HEK293 (cell line): ENCODE results near the gene THUMPD1.
"Not testable (repeated sequence)": the region's sequence is repeated elsewhere in the genome, so short reads cannot be mapped to it uniquely, and the experiment has no call there.

Experiments
- CTCF ChIA-PET: fragments of 350-600 bp; formaldehyde crosslinking; extraction: SDS; loops from one replicate; lab custom pipeline; 2021; ENCODE audit warnings: antibody characterized with exemption; lab: Yijun Ruan, JAX
- POLR2A ChIA-PET: fragments of 300-600 bp; formaldehyde crosslinking; extraction: SDS; loops from one replicate; lab custom pipeline; 2020; ENCODE audit warnings: antibody characterized with exemption, inconsistent platforms; lab: Yijun Ruan, JAX
- H3K27ac ChIP-seq: fragments of 200-500 bp; sonication (Bioruptor generic); 2 replicates; pipeline ENCODE4 v1.5.1; 2014; ENCODE audit warnings: low read depth, low read length, control low read depth, inconsistent platforms; ENCODE audit errors: extremely low read depth
- H3K36me3 ChIP-seq, 2 experiments: fragments of 200-500 bp in 1 of 2; sonication (Bioruptor generic) in 1 of 2; 1 replicate in 1 of 2; 2 replicates in 1 of 2; pipeline ENCODE4 v1.5.1; 2014 to 2017; ENCODE audit warnings: inconsistent platforms in 2 of 2, low read length in 2 of 2; ENCODE audit not compliant: control insufficient read depth in 2 of 2, insufficient read depth in 1 of 2
- H3K4me1 ChIP-seq: fragments of 200-500 bp; sonication (Bioruptor generic); 2 replicates; pipeline ENCODE4 v1.5.1; 2014; ENCODE audit warnings: mild to moderate bottlenecking, low read length, inconsistent platforms; ENCODE audit not compliant: control insufficient read depth, insufficient read depth
- H3K4me3 ChIP-seq: 2 replicates; pipeline ENCODE4 v1.5.1; 2011; ENCODE audit warnings: low read depth, mild to moderate bottlenecking, control low read depth, low read length, moderate library complexity
- H3K9me3 ChIP-seq: fragments of 200-500 bp; sonication (Bioruptor generic); 2 replicates; pipeline ENCODE4 v1.5.1; 2014; ENCODE audit warnings: low read depth, low read length, inconsistent platforms; ENCODE audit not compliant: control insufficient read depth, insufficient read depth
- GLIS1 ChIP-seq: fragments of 450-650 bp; formaldehyde crosslinking; IDR thresholded peaks from 2 replicates; pipeline ENCODE4 v1.5.1; 2016; ENCODE audit warnings: missing biosample characterization, missing genetic modification characterization
- KLF1 ChIP-seq: fragments of 450-650 bp; formaldehyde crosslinking; IDR thresholded peaks from 2 replicates; pipeline ENCODE4 v1.5.1; 2016; ENCODE audit warnings: missing biosample characterization, missing genetic modification characterization
- KLF16 ChIP-seq: fragments of 450-650 bp; formaldehyde crosslinking; IDR thresholded peaks from 2 replicates; pipeline ENCODE4 v1.5.1; 2017; ENCODE audit warnings: missing biosample characterization, missing genetic modification characterization
- KLF7 ChIP-seq: fragments of 450-650 bp; formaldehyde crosslinking; IDR thresholded peaks from 2 replicates; pipeline ENCODE4 v1.5.1; 2016; ENCODE audit warnings: missing biosample characterization, missing genetic modification characterization, borderline replicate concordance
- WT1 ChIP-seq: fragments of 450-650 bp; formaldehyde crosslinking; IDR thresholded peaks from 2 replicates; pipeline ENCODE4 v1.5.1; 2016; ENCODE audit warnings: missing biosample characterization, missing genetic modification characterization
- YY1 ChIP-seq: fragments of 450-650 bp; formaldehyde crosslinking; IDR thresholded peaks from 2 replicates; pipeline ENCODE4 v1.5.1; 2018; ENCODE audit warnings: missing biosample characterization, missing genetic modification characterization
- ZBTB17 ChIP-seq: fragments of 450-650 bp; formaldehyde crosslinking; IDR thresholded peaks from 2 replicates; pipeline ENCODE4 v1.5.1; 2016; ENCODE audit warnings: missing biosample characterization, missing genetic modification characterization
- ZFP37 ChIP-seq: fragments of 450-650 bp; formaldehyde crosslinking; IDR thresholded peaks from 2 replicates; pipeline ENCODE4 v1.5.1; 2016; ENCODE audit warnings: missing biosample characterization, missing genetic modification characterization
- ZNF132 ChIP-seq: fragments of 450-650 bp; formaldehyde crosslinking; IDR thresholded peaks from 2 replicates; pipeline ENCODE4 v1.5.1; 2017; ENCODE audit warnings: missing biosample characterization, missing genetic modification characterization, borderline replicate concordance
- ZNF146 ChIP-seq: fragments of 450-650 bp; formaldehyde crosslinking; IDR thresholded peaks from 2 replicates; pipeline ENCODE4 v1.5.1; 2016; ENCODE audit warnings: missing biosample characterization, missing genetic modification characterization
- ZNF202 ChIP-seq: fragments of 450-650 bp; formaldehyde crosslinking; IDR thresholded peaks from 2 replicates; pipeline ENCODE4 v1.5.1; 2016; ENCODE audit warnings: missing biosample characterization, missing genetic modification characterization, borderline replicate concordance
- ZNF521 ChIP-seq: fragments of 450-650 bp; formaldehyde crosslinking; IDR thresholded peaks from 2 replicates; pipeline ENCODE4 v1.5.1; 2017; ENCODE audit warnings: missing biosample characterization, mild to moderate bottlenecking, missing genetic modification characterization
- ZNF530 ChIP-seq: fragments of 450-650 bp; formaldehyde crosslinking; IDR thresholded peaks from 2 replicates; pipeline ENCODE4 v1.5.1; 2016; ENCODE audit warnings: low read depth, missing biosample characterization, missing genetic modification characterization
- ZNF555 ChIP-seq: fragments of 450-650 bp; formaldehyde crosslinking; conservative IDR thresholded peaks from 2 replicates; pipeline ENCODE4 v1.5.1; 2017; ENCODE audit warnings: missing biosample characterization, mild to moderate bottlenecking, missing genetic modification characterization, inconsistent platforms
- ZSCAN18 ChIP-seq: fragments of 450-650 bp; formaldehyde crosslinking; IDR thresholded peaks from 2 replicates; pipeline ENCODE4 v1.5.1; 2016; ENCODE audit warnings: missing biosample characterization, missing genetic modification characterization
- ZXDB ChIP-seq: fragments of 450-650 bp; formaldehyde crosslinking; IDR thresholded peaks from 2 replicates; pipeline ENCODE4 v1.5.1; 2016; ENCODE audit warnings: missing biosample characterization, missing genetic modification characterization
- TF ChIP-seq, protein P1 (sequence below): fragments of 450-650 bp; formaldehyde crosslinking; IDR thresholded peaks from 2 replicates; pipeline ENCODE4 v1.5.1; 2016; ENCODE audit warnings: missing biosample characterization, missing genetic modification characterization
- TF ChIP-seq, protein P2 (sequence below): fragments of 450-650 bp; IDR thresholded peaks from 2 replicates; pipeline ENCODE4 v1.5.1; 2018; ENCODE audit warnings: missing biosample characterization, missing genetic modification characterization

The THUMPD1 gene

DNA sequence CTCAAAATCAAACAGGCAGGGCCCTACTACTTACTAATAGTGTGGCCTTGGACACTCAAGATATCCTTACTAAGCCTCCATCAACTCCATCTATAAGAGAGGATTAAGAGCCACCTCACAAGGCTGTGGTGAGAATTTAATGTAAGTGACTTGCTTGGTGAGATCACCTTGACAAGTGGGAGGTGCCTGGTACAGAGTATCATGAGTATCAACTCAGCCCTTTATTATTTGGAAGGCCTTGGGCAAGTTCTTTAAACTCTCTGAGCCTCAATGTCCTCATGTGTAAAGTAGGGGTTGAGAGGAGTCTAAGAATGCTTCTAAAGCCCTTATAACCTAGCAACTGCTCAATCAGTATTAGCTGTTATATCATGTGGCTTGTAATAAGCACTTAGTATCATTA is 15.0 kb downstream of the THUMPD1 start:
- POLR2A ChIA-PET: no interaction called here
- no peak overlapping the region for H3K4me3 ChIP-seq
- CTCF ChIA-PET: interaction anchor here (0.6 to 1.2 kb wide), 2 partner anchors 18 to 1764 kb away, joined by 3 to 4 read pairs; no protein-coding TSS in a partner anchor
- no peak for TF ChIP-seq KLF7 (tag by site-specific recombination)
- TF ChIP-seq KLF1: no peak
- no peak for TF ChIP-seq GLIS1
- no peak for TF ChIP-seq ZSCAN18
- TF ChIP-seq, all 188 proteins: peak for 0
- H3K36me3 ChIP-seq: no peaks in the 10 kb centered on the region
- H3K27ac ChIP-seq: no peak overlapping the region
- no peaks in the 10 kb centered on the region for H3K4me1 ChIP-seq
- no peaks in the 10 kb centered on the region for H3K9me3 ChIP-seq

- TF ChIP-seq YY1 (no peak), WT1 (tag by site-specific recombination) (no peak), ZBTB17 (no peak), ZXDB (no peak), ZNF530 (tag by site-specific recombination) (no peak), ZNF202 (tag by site-specific recombination) (no peak), ZFP37 (tag by site-specific recombination) (no peak), KLF16 (no peak), ZNF521 (tag by site-specific recombination) (no peak), ZNF146 (no peak), ZNF132 (tag by site-specific recombination) (no peak), ZNF555 (tag by site-specific recombination) (no peak)
- TF ChIP-seq, protein P1, sequence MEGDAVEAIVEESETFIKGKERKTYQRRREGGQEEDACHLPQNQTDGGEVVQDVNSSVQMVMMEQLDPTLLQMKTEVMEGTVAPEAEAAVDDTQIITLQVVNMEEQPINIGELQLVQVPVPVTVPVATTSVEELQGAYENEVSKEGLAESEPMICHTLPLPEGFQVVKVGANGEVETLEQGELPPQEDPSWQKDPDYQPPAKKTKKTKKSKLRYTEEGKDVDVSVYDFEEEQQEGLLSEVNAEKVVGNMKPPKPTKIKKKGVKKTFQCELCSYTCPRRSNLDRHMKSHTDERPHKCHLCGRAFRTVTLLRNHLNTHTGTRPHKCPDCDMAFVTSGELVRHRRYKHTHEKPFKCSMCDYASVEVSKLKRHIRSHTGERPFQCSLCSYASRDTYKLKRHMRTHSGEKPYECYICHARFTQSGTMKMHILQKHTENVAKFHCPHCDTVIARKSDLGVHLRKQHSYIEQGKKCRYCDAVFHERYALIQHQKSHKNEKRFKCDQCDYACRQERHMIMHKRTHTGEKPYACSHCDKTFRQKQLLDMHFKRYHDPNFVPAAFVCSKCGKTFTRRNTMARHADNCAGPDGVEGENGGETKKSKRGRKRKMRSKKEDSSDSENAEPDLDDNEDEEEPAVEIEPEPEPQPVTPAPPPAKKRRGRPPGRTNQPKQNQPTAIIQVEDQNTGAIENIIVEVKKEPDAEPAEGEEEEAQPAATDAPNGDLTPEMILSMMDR (tag by site-specific recombination): no peak
- Histone ChIP-seq H3K4me3 (no peak overlapping the region), H3K36me3 (no peaks in the 10 kb centered on the region), H3K9me3 (no peaks in the 10 kb centered on the region), H3K4me1 (no peaks in the 10 kb centered on the region), H3K27ac (no peak overlapping the region)
- CTCF ChIA-PET: interaction anchor here (1.0 to 1.1 kb wide), 2 partner anchors 11 to 12 kb away, joined by 3 read pairs; no protein-coding TSS in a partner anchor
- POLR2A ChIA-PET: no interaction called here
These were observed 21.4 kb downstream of the THUMPD1 start for GRCh38 chr16:20720251-20720650.

DNA sequence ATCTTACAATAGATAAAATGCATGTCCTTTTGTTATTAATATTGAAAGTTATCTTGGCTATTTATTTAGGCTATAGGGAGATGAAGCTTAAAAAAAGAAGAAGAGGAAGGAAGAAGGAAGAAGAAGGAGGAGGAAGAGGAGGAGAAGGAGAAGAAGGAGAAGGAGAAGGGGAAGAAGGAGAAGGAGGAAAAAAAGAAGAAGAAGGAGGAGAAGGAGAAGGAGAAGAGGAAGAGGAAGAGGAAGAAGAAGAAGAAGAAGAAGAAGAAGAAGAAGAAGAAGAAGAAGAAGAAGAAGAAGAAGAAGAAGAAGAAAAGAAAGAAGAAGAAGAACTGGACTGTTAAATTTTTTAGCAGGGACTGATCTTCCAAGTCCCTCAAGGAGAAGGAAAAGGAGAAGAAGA is 23.9 kb downstream of the THUMPD1 start:
- H3K9me3 ChIP-seq, H3K4me1 ChIP-seq, H3K4me3 ChIP-seq, H3K27ac ChIP-seq, H3K36me3 ChIP-seq, POLR2A ChIA-PET: not testable (repeated sequence)
- CTCF ChIA-PET: interaction anchor here (0.6 kb wide), 1 partner anchor 819 kb away, joined by 3 read pairs; no protein-coding TSS in a partner anchor
- TF ChIP-seq, protein P2, sequence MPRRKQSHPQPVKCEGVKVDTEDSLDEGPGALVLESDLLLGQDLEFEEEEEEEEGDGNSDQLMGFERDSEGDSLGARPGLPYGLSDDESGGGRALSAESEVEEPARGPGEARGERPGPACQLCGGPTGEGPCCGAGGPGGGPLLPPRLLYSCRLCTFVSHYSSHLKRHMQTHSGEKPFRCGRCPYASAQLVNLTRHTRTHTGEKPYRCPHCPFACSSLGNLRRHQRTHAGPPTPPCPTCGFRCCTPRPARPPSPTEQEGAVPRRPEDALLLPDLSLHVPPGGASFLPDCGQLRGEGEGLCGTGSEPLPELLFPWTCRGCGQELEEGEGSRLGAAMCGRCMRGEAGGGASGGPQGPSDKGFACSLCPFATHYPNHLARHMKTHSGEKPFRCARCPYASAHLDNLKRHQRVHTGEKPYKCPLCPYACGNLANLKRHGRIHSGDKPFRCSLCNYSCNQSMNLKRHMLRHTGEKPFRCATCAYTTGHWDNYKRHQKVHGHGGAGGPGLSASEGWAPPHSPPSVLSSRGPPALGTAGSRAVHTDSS (tag by site-specific recombination): peak; percentile 80
